ENCODE results near the gene PCDH18. TPM values are rescaled to one million over a fixed set of nuclear protein-coding genes. Genes with fewer than 3 reads are reported as not detected.
"Not testable (repeated sequence)": the region's sequence is repeated elsewhere in the genome, so short reads cannot be mapped to it uniquely, and the experiment has no call there.

The PCDH18 gene
- total RNA-seq, 1 donor from 2014 or later, result 6.4 TPM

DNA sequence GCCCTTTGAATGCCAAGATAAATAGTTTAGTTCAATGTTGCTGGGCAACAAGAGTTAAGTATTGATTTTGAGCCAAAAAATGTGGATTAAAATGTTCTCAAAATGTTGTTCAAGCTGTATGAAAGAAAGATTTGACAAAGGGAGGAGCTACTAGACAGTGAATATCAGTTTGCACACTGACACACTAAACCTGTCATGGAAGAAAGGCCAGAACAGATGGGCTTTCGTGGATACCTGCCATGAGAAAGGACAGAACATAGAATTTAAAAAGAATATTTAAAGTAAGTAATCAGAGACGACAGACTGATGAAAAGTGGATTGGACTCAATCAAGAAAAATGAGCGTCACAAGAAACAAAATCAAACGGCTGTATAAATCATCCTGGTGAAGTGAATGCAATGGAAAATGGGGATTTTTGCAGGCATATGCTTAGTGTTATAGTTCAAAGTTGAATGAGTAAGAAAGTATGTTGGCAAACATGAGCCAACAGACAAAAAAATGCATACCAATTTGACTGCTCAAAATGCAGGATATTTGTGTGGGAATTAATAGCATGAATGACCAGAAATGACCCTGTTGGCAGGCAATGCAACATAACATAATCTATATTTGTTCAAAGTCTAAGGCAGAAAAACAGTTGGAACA is 7.4 kb downstream of the PCDH18 start:
- Mint-ChIP-seq H3K4me3 (ENCODE audit: low read depth) (no peak overlapping the region), H3K4me1 (ENCODE audit: low read depth) (peaks cover 13% of the 10 kb centered on the region), H3K36me3 (ENCODE audit: insufficient read depth) (peaks cover 12% of the 10 kb centered on the region), H3K9me3 (ENCODE audit: low read depth) (no peaks in the 10 kb centered on the region), H3K27me3 (no peaks in the 10 kb centered on the region), H3K27ac (no peak overlapping the region)
- TF ChIP-seq, protein P1, sequence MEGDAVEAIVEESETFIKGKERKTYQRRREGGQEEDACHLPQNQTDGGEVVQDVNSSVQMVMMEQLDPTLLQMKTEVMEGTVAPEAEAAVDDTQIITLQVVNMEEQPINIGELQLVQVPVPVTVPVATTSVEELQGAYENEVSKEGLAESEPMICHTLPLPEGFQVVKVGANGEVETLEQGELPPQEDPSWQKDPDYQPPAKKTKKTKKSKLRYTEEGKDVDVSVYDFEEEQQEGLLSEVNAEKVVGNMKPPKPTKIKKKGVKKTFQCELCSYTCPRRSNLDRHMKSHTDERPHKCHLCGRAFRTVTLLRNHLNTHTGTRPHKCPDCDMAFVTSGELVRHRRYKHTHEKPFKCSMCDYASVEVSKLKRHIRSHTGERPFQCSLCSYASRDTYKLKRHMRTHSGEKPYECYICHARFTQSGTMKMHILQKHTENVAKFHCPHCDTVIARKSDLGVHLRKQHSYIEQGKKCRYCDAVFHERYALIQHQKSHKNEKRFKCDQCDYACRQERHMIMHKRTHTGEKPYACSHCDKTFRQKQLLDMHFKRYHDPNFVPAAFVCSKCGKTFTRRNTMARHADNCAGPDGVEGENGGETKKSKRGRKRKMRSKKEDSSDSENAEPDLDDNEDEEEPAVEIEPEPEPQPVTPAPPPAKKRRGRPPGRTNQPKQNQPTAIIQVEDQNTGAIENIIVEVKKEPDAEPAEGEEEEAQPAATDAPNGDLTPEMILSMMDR (IDR thresholded peaks at IDR 0.05; ENCODE audit: unreplicated experiment), result no peak
- DNase-seq (ENCODE audit: low spot score, unreplicated experiment), result no peak

DNA sequence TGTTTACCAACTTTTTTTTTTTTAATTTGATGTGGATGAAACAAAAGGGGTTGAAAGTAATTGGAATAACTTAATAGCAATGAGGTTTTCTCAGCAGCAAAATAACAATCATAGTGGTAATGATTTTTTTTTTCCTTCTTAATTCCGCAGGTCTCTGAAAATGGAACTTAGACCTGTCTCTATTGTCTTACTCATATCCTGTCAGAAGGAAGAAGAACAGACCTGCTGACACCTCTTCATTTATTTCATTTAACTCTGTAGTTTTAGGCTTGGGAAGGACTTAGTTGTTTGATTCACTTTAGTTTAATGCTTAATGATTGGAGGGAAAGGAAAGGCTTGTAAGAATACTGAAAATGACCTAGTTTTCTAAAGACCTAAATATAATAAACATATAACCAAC is 9.0 kb downstream of the PCDH18 start:
- Mint-ChIP-seq H3K9me3 (ENCODE audit: low read depth) (no peaks in the 10 kb centered on the region), H3K4me3 (ENCODE audit: low read depth) (no peak overlapping the region), H3K27ac (no peak overlapping the region), H3K4me1 (ENCODE audit: low read depth) (peaks cover 5% of the 10 kb centered on the region), H3K27me3 (no peaks in the 10 kb centered on the region), H3K36me3 (ENCODE audit: insufficient read depth) (peaks cover 8% of the 10 kb centered on the region)
- no peak for DNase-seq (ENCODE audit: low spot score, unreplicated experiment)
- TF ChIP-seq, protein P1 (IDR thresholded peaks at IDR 0.05; ENCODE audit: unreplicated experiment), result no peak

DNA sequence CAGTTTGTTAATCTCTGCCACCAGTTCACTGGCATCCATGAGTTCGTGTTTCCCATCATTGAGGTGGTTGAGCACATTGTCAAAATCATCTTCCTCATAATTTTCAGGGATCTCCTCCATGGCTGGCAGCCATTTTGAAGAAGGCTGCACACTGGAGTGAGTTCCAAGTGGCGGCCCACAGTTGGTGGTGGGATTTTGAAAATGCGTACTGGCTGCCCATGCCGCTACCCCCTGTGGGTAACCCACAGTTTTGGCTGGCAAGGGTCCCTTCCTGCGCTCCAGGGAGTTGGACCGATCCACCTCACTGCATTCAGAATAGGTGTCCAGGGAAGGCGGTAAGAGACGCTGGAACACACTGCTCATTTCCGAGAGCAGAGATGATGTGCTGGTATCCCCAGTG is 11.2 kb downstream of the PCDH18 start:
- no peaks in the 10 kb centered on the region for H3K27me3 Mint-ChIP-seq
- TF ChIP-seq, protein P1 (IDR thresholded peaks at IDR 0.05; ENCODE audit: unreplicated experiment), result no peak
- no peak for DNase-seq (ENCODE audit: low spot score, unreplicated experiment)
- no peaks in the 10 kb centered on the region for H3K9me3 Mint-ChIP-seq (ENCODE audit: low read depth)
- no peak overlapping the region for H3K27ac Mint-ChIP-seq
- peaks cover 6% of the 10 kb centered on the region for H3K36me3 Mint-ChIP-seq (ENCODE audit: insufficient read depth)
- peaks cover 5% of the 10 kb centered on the region for H3K4me1 Mint-ChIP-seq (ENCODE audit: low read depth)
- H3K4me3 Mint-ChIP-seq (ENCODE audit: low read depth), result no peak overlapping the region

DNA sequence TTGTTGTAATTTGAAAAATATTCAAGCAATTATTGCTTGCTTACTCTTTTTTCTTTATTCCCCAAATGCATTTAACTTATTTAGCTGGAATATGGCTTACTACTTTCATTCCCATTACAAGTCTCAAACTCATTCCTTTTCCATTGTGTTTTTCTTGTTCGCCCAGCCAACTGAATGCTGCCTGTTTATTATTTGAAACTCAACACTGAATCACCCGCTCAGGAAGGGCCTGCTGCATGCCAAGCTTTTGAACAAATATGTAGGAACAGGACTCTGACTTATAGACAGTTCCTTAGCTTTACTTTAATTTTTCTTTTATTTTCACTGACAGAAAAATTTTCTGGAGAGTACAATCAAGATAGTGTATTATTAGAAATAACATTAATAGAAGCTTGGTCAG is 12.9 kb downstream of the PCDH18 start:
- Mint-ChIP-seq H3K36me3 (ENCODE audit: insufficient read depth) (peaks cover 6% of the 10 kb centered on the region), H3K27me3 (no peaks in the 10 kb centered on the region), H3K27ac (no peak overlapping the region), H3K9me3 (ENCODE audit: low read depth) (no peaks in the 10 kb centered on the region), H3K4me1 (ENCODE audit: low read depth) (peaks cover under 1% of the 10 kb centered on the region), H3K4me3 (ENCODE audit: low read depth) (no peak overlapping the region)
- TF ChIP-seq, protein P1 (IDR thresholded peaks at IDR 0.05; ENCODE audit: unreplicated experiment), result no peak
- no peak for DNase-seq (ENCODE audit: low spot score, unreplicated experiment)

DNA sequence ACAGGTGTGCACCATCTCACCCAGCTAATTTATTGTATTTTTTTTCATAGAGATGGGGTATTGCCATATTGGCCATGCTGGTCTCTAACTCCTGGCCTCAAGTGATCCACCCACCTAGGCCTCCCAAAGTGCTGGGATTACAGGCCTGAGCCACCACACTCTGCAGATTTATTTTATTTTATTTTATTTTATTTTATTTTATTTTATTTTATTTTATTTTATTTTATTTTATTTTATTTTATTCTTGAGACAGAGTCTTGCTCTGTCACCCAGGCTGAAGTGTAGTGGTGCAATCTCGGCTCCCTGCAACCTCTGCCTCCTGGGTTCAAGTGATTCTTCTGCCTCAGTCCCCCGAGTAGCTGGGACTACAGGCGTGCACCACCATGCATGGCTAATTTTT is 15.0 kb downstream of the PCDH18 start:
- H3K4me3 Mint-ChIP-seq (ENCODE audit: low read depth); H3K9me3 Mint-ChIP-seq (ENCODE audit: low read depth); H3K4me1 Mint-ChIP-seq (ENCODE audit: low read depth); H3K27ac Mint-ChIP-seq; H3K36me3 Mint-ChIP-seq (ENCODE audit: insufficient read depth); H3K27me3 Mint-ChIP-seq; DNase-seq (ENCODE audit: low spot score, unreplicated experiment): not testable (repeated sequence)

DNA sequence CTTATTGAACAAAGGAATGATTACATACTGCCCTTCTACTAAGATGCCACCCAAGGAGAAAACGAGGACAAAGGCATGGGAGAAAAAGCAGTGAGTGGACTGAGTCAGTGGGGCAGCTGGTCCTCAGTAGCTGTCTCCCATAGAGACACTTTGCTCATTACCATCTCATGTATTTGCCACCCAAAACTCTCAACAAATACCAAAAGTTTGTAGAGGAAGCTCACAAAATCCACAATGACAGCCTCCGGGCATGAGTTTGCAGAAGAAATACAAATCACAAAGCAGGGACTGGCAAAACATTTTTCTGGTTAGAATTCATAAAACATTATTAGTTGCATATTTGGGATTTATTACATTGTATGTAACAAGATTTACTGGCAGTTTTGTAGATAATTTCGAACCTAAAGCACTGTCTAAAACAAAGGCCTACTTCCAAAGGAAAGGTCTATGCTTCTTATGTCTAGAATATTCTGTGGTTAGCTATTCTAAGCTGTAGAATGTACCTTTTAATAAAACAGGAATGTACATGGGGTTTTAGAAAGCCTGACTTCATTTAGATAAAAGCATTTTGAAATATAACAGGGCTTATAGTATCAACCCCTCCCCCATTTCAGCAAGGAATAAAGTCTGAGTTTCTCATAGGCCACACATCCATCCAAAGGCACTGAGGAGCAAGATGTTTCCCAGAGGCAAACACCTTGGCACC is 17.7 kb downstream of the PCDH18 start:
- no peak for DNase-seq (ENCODE audit: low spot score, unreplicated experiment)
- Mint-ChIP-seq H3K4me1 (ENCODE audit: low read depth) (no peaks in the 10 kb centered on the region), H3K27me3 (no peaks in the 10 kb centered on the region), H3K36me3 (ENCODE audit: insufficient read depth) (no peaks in the 10 kb centered on the region), H3K27ac (no peak overlapping the region), H3K9me3 (ENCODE audit: low read depth) (no peaks in the 10 kb centered on the region), H3K4me3 (ENCODE audit: low read depth) (no peak overlapping the region)
- TF ChIP-seq, protein P1 (IDR thresholded peaks at IDR 0.05; ENCODE audit: unreplicated experiment), result no peak
